HepG2 (cell line): ENCODE results near the gene PLCB2. TPM values are rescaled to one million over a fixed set of nuclear protein-coding genes. Genes with fewer than 3 reads are reported as not detected.

Source experiments
- ATF1 ChIP-seq: IDR thresholded peaks from 2 replicates; pipeline ENCODE4 v1.6.1; 2016; ENCODE audit warnings: mild to moderate bottlenecking, control low read depth
- DMAP1 ChIP-seq: IDR thresholded peaks from 2 replicates; pipeline ENCODE4 v1.6.1; 2016
- ELF3 ChIP-seq: IDR thresholded peaks from 2 replicates; pipeline ENCODE4 v1.6.1; 2016; ENCODE audit warnings: missing genetic modification reagents, missing compliant biosample characterization
- ETV6 ChIP-seq: sonication (generic); formaldehyde crosslinking; conservative IDR thresholded peaks from 2 replicates; pipeline ENCODE4 v1.4.0; 2020; ENCODE audit warnings: missing genetic modification reagents
- IRF2 ChIP-seq: IDR thresholded peaks from 2 replicates; pipeline ENCODE4 v1.6.1; 2018; ENCODE audit warnings: missing genetic modification reagents, missing compliant biosample characterization
- NFIC ChIP-seq: IDR thresholded peaks from 2 replicates; pipeline ENCODE4 v1.6.1; 2012; ENCODE audit warnings: mild to moderate bottlenecking, low read length, inconsistent platforms
- PCBP1 ChIP-seq: fragments of 200-400 bp; formaldehyde crosslinking; IDR thresholded peaks from 2 replicates; pipeline ENCODE4 v1.6.1; 2017; ENCODE audit warnings: mild to moderate bottlenecking, low read depth, low read length, borderline replicate concordance
- RNF2 ChIP-seq: fragments of 450-650 bp; conservative IDR thresholded peaks from 2 replicates; pipeline ENCODE4 v1.6.1; 2016; ENCODE audit warnings: low read depth
- SALL2 ChIP-seq: sonication (generic); formaldehyde crosslinking; IDR thresholded peaks from 2 replicates; pipeline ENCODE4 v1.8.1; 2023; ENCODE audit warnings: mild to moderate bottlenecking, missing genetic modification reagents, inconsistent platforms
- SIN3B ChIP-seq: fragments of 150-350 bp; IDR thresholded peaks from 2 replicates; pipeline ENCODE4 v1.6.1; 2014; ENCODE audit warnings: low read length
- TSC22D2 ChIP-seq: sonication (generic); formaldehyde crosslinking; IDR thresholded peaks from 2 replicates; pipeline ENCODE4 v1.5.1; 2020; ENCODE audit warnings: missing genetic modification reagents, mild to moderate bottlenecking, borderline replicate concordance
- U2AF1 ChIP-seq: fragments of 200-400 bp; formaldehyde crosslinking; optimal IDR thresholded peaks from 2 replicates; pipeline ENCODE3; 2017; ENCODE audit warnings: mild to moderate bottlenecking, low read depth, low read length
- ZBTB1 ChIP-seq: sonication (generic); formaldehyde crosslinking; IDR thresholded peaks from 2 replicates; pipeline ENCODE4 v1.4.0; 2020; ENCODE audit warnings: missing genetic modification reagents, borderline replicate concordance
- ZNF451 ChIP-seq: sonication (generic); formaldehyde crosslinking; IDR thresholded peaks from 2 replicates; pipeline ENCODE4 v1.5.0; 2020; ENCODE audit warnings: mild to moderate bottlenecking, missing genetic modification reagents
- ZNF607 ChIP-seq: sonication (generic); formaldehyde crosslinking; IDR thresholded peaks from 2 replicates; pipeline ENCODE4 v1.5.1; 2020; ENCODE audit warnings: missing genetic modification reagents, mild to moderate bottlenecking, borderline replicate concordance
- ZNF7 ChIP-seq: IDR thresholded peaks from 2 replicates; pipeline ENCODE4 v1.6.1; 2016; ENCODE audit warnings: missing biosample characterization, missing genetic modification reagents
- ZNF768 ChIP-seq: sonication (generic); formaldehyde crosslinking; IDR thresholded peaks from 2 replicates; pipeline ENCODE4 v1.4.0; 2020; ENCODE audit warnings: missing genetic modification reagents
- ZSCAN29 ChIP-seq: sonication (generic); formaldehyde crosslinking; conservative IDR thresholded peaks from 2 replicates; pipeline ENCODE4 v1.4.0; 2020; ENCODE audit warnings: mild to moderate bottlenecking, missing genetic modification reagents
- polyA plus RNA-seq, 8 experiments: library from polyadenylated mRNA; depleted of rRNA in 3 of 8; stranded (reverse) in 7 of 8; unstranded in 1 of 8; fragments of >200 nt; fragmentation: Illumina TruSeq in 4 of 8; extraction: Trizol in 4 of 8; gene quantifications; 2 replicates each; pipeline versions ENCODE4 v1.2.1 to v1.2.3, GENCODE V29; 2011 to 2016; ENCODE audit warnings: low read depth in 4 of 8, missing spikeins in 1 of 8, mixed read lengths in 1 of 8; ENCODE audit not compliant: insufficient read depth in 1 of 8
- total RNA-seq, 5 experiments: library from RNA; depleted of rRNA; stranded (reverse); fragments of >200 nt; fragmentation: Illumina TruSeq; extraction: Trizol; gene quantifications; 2 replicates each; pipeline ENCODE4 v1.2.3, GENCODE V29; 2016; ENCODE audit warnings: low read depth in 1 of 5
- TF ChIP-seq, protein P1 (sequence below): sonication (generic); formaldehyde crosslinking; conservative IDR thresholded peaks from 2 replicates; pipeline ENCODE4 v1.4.0; 2020; ENCODE audit warnings: mild to moderate bottlenecking, missing genetic modification reagents, moderate library complexity
- TF ChIP-seq, protein P2 (sequence below): sonication (generic); formaldehyde crosslinking; IDR thresholded peaks from 2 replicates; pipeline ENCODE4 v1.4.0; 2020; ENCODE audit warnings: missing genetic modification reagents
- TF ChIP-seq, protein P3 (sequence below): sonication (generic); formaldehyde crosslinking; IDR thresholded peaks from 2 replicates; pipeline ENCODE4 v1.8.0; 2022; ENCODE audit warnings: missing genetic modification reagents, low read depth, mild to moderate bottlenecking, borderline replicate concordance
- TF ChIP-seq, protein P4 (sequence below): sonication (generic); formaldehyde crosslinking; IDR thresholded peaks from 2 replicates; pipeline ENCODE4 v1.4.0; 2020; ENCODE audit warnings: missing genetic modification reagents
- TF ChIP-seq, protein P5 (sequence below): sonication (generic); formaldehyde crosslinking; IDR thresholded peaks from 2 replicates; pipeline ENCODE4 v1.5.0; 2020; ENCODE audit warnings: mild to moderate bottlenecking, missing genetic modification reagents

Gene PLCB2
- total and polyA plus RNA-seq, 2 of the 13 experiments (the other 11 are each of a cell fraction or from before 2014, with no cell fraction given): 0.11 TPM; not detected in 1

DNA sequence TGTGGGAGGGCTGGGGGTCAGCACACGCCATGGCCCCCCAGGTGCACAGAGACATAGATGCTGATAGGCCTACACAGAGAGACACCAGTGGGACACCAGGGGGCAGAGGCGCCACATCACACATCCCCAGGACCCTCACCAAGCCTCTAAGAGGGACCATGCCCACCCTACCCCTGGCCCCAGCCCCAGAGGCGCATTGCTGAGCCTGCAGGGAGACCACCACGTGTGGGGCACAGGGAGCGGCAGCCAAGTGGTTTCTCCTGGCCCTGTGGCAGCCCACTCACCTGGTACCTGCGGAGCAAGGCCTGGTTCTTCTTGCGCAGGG, 31.8 kb upstream of the PLCB2 start (continued):
- TF ChIP-seq, protein P1, sequence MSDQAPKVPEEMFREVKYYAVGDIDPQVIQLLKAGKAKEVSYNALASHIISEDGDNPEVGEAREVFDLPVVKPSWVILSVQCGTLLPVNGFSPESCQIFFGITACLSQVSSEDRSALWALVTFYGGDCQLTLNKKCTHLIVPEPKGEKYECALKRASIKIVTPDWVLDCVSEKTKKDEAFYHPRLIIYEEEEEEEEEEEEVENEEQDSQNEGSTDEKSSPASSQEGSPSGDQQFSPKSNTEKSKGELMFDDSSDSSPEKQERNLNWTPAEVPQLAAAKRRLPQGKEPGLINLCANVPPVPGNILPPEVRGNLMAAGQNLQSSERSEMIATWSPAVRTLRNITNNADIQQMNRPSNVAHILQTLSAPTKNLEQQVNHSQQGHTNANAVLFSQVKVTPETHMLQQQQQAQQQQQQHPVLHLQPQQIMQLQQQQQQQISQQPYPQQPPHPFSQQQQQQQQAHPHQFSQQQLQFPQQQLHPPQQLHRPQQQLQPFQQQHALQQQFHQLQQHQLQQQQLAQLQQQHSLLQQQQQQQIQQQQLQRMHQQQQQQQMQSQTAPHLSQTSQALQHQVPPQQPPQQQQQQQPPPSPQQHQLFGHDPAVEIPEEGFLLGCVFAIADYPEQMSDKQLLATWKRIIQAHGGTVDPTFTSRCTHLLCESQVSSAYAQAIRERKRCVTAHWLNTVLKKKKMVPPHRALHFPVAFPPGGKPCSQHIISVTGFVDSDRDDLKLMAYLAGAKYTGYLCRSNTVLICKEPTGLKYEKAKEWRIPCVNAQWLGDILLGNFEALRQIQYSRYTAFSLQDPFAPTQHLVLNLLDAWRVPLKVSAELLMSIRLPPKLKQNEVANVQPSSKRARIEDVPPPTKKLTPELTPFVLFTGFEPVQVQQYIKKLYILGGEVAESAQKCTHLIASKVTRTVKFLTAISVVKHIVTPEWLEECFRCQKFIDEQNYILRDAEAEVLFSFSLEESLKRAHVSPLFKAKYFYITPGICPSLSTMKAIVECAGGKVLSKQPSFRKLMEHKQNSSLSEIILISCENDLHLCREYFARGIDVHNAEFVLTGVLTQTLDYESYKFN (CRISPR knock-in tag): no peak
- no peak for TF ChIP-seq NFIC
- TF ChIP-seq ZBTB1 (CRISPR knock-in tag): no peak
- no peak for TF ChIP-seq SIN3B
- TF ChIP-seq TSC22D2 (CRISPR knock-in tag): no peak
- no peak for TF ChIP-seq ZSCAN29 (CRISPR knock-in tag)
- no peak for TF ChIP-seq RNF2
- no peak for TF ChIP-seq ZNF7
- 0 out of 2 replicates have a peak, but pooled peaks have one; percentile 35 for TF ChIP-seq ZNF768 (CRISPR knock-in tag)
- no peak for TF ChIP-seq ZNF451 (CRISPR knock-in tag)
- TF ChIP-seq, protein P2, sequence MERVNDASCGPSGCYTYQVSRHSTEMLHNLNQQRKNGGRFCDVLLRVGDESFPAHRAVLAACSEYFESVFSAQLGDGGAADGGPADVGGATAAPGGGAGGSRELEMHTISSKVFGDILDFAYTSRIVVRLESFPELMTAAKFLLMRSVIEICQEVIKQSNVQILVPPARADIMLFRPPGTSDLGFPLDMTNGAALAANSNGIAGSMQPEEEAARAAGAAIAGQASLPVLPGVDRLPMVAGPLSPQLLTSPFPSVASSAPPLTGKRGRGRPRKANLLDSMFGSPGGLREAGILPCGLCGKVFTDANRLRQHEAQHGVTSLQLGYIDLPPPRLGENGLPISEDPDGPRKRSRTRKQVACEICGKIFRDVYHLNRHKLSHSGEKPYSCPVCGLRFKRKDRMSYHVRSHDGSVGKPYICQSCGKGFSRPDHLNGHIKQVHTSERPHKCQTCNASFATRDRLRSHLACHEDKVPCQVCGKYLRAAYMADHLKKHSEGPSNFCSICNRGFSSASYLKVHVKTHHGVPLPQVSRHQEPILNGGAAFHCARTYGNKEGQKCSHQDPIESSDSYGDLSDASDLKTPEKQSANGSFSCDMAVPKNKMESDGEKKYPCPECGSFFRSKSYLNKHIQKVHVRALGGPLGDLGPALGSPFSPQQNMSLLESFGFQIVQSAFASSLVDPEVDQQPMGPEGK (CRISPR knock-in tag): peak; percentile 86
- TF ChIP-seq U2AF1: no peak
- 0 out of 2 replicates have a peak, but pooled peaks have one; percentile 42 for TF ChIP-seq PCBP1
- TF ChIP-seq ATF1 (CRISPR knock-in tag): no peak
- no peak for TF ChIP-seq ETV6
- TF ChIP-seq IRF2 (CRISPR knock-in tag): no peak
- TF ChIP-seq, protein P3, sequence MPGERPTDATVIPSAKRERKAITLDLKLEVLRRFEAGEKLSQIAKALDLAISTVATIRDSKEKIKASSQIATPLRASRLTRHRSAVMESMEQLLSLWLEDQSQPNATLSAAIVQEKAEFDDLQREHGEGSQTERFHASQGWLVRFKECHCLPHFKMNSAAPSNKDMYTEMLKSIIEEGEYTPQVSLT (CRISPR knock-in tag): no peak
- TF ChIP-seq, protein P4, sequence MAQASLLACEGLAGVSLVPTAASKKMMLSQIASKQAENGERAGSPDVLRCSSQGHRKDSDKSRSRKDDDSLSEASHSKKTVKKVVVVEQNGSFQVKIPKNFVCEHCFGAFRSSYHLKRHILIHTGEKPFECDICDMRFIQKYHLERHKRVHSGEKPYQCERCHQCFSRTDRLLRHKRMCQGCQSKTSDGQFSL: no peak
- TF ChIP-seq SALL2 (CRISPR knock-in tag): no peak
- TF ChIP-seq ZNF607: no peak
- TF ChIP-seq ELF3: no peak
- TF ChIP-seq DMAP1 (CRISPR knock-in tag): no peak
- TF ChIP-seq, protein P5, sequence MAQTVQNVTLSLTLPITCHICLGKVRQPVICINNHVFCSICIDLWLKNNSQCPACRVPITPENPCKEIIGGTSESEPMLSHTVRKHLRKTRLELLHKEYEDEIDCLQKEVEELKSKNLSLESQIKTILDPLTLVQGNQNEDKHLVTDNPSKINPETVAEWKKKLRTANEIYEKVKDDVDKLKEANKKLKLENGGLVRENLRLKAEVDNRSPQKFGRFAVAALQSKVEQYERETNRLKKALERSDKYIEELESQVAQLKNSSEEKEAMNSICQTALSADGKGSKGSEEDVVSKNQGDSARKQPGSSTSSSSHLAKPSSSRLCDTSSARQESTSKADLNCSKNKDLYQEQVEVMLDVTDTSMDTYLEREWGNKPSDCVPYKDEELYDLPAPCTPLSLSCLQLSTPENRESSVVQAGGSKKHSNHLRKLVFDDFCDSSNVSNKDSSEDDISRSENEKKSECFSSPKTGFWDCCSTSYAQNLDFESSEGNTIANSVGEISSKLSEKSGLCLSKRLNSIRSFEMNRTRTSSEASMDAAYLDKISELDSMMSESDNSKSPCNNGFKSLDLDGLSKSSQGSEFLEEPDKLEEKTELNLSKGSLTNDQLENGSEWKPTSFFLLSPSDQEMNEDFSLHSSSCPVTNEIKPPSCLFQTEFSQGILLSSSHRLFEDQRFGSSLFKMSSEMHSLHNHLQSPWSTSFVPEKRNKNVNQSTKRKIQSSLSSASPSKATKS (CRISPR knock-in tag): no peak
